HEK293 (cell line): ENCODE measurements around the gene CD47.

ENCODE experiments used
- MZF1 ChIP-seq: fragments of 450-650 bp; formaldehyde crosslinking; IDR thresholded peaks from 2 replicates; pipeline ENCODE4 v1.5.1; 2017; ENCODE audit warnings: missing biosample characterization, missing genetic modification characterization, borderline replicate concordance
- ZBTB7A ChIP-seq: fragments of 450-650 bp; formaldehyde crosslinking; IDR thresholded peaks from 2 replicates; pipeline ENCODE4 v1.5.1; 2016; ENCODE audit warnings: low read depth, missing biosample characterization, missing genetic modification characterization
- ZNF146 ChIP-seq: fragments of 450-650 bp; formaldehyde crosslinking; IDR thresholded peaks from 2 replicates; pipeline ENCODE4 v1.5.1; 2016; ENCODE audit warnings: missing biosample characterization, missing genetic modification characterization
- ZNF202 ChIP-seq: fragments of 450-650 bp; formaldehyde crosslinking; IDR thresholded peaks from 2 replicates; pipeline ENCODE4 v1.5.1; 2016; ENCODE audit warnings: missing biosample characterization, missing genetic modification characterization, borderline replicate concordance
- ZNF221 ChIP-seq: fragments of 450-650 bp; formaldehyde crosslinking; IDR thresholded peaks from 2 replicates; pipeline ENCODE4 v1.5.1; 2017; ENCODE audit warnings: missing biosample characterization, missing genetic modification characterization, borderline replicate concordance
- ZNF274 ChIP-seq, 2 experiments: fragments of 200-500 bp in 1 of 2; fragments of 450-650 bp in 1 of 2; sonication (Bioruptor generic) in 1 of 2; formaldehyde crosslinking in 1 of 2; IDR thresholded peaks; 2 replicates each; pipeline versions ENCODE4 v1.5.1 to v1.6.1; 2014 to 2016; ENCODE audit warnings: borderline replicate concordance in 1 of 2, inconsistent platforms in 1 of 2, low read length in 1 of 2, missing biosample characterization in 1 of 2, missing genetic modification characterization in 1 of 2
- ZNF324 ChIP-seq: fragments of 450-650 bp; formaldehyde crosslinking; IDR thresholded peaks from 2 replicates; pipeline ENCODE4 v1.5.1; 2016; ENCODE audit warnings: missing biosample characterization, missing genetic modification characterization
- ZNF366 ChIP-seq: fragments of 450-650 bp; formaldehyde crosslinking; conservative IDR thresholded peaks from 2 replicates; pipeline ENCODE4 v1.5.1; 2016; ENCODE audit warnings: missing biosample characterization, missing genetic modification characterization
- ZNF549 ChIP-seq: fragments of 450-650 bp; IDR thresholded peaks from 2 replicates; pipeline ENCODE4 v1.5.1; 2018; ENCODE audit warnings: missing biosample characterization, missing genetic modification characterization, mild to moderate bottlenecking, inconsistent platforms, moderate library complexity
- ZNF768 ChIP-seq: fragments of 450-650 bp; formaldehyde crosslinking; IDR thresholded peaks from 2 replicates; pipeline ENCODE4 v1.5.1; 2018; ENCODE audit warnings: missing biosample characterization, mild to moderate bottlenecking, missing genetic modification characterization
- TF ChIP-seq, protein P1 (sequence below): fragments of 450-650 bp; formaldehyde crosslinking; IDR thresholded peaks from 2 replicates; pipeline ENCODE4 v1.5.1; 2016; ENCODE audit warnings: missing biosample characterization, missing genetic modification characterization
- TF ChIP-seq, protein P2 (sequence below): fragments of 450-650 bp; formaldehyde crosslinking; IDR thresholded peaks from 2 replicates; pipeline ENCODE4 v1.5.1; 2016; ENCODE audit warnings: missing biosample characterization, missing genetic modification characterization
- TF ChIP-seq, protein P3 (sequence below): fragments of 450-650 bp; formaldehyde crosslinking; IDR thresholded peaks from 2 replicates; pipeline ENCODE4 v1.5.1; 2016; ENCODE audit warnings: missing biosample characterization, missing genetic modification characterization
- TF ChIP-seq, protein P4 (sequence below): fragments of 450-650 bp; formaldehyde crosslinking; IDR thresholded peaks from 2 replicates; pipeline ENCODE4 v1.5.1; 2016; ENCODE audit warnings: missing biosample characterization, missing genetic modification characterization, borderline replicate concordance

DNA sequence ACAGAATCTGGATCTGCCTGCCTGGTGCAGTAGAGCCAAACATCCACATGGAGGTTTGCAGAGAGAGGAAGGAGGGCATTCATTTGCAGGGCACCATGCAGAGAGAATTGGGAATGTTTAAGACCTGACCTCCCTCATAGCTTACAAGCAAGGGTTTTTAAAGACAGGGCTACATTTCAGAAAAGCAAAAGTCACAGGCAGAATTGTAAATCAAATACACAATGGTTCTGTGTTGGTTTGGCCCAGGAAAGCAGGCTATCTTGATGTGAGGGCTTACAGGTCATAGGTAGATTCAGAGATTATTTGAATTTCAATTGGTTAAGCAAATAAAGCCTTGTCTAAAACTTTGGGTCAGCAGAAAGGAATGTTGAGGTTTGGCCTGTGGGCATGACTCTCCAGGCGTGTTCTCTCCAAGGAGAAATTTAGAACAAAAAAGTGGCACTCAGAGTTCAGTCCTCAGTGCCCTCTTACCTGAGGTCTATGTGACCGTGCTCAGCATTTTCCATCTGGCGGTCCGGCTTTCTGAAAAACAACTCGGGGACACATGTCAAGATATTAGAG, 91.5 kb downstream of the CD47 start:
- TF ChIP-seq, protein P1, sequence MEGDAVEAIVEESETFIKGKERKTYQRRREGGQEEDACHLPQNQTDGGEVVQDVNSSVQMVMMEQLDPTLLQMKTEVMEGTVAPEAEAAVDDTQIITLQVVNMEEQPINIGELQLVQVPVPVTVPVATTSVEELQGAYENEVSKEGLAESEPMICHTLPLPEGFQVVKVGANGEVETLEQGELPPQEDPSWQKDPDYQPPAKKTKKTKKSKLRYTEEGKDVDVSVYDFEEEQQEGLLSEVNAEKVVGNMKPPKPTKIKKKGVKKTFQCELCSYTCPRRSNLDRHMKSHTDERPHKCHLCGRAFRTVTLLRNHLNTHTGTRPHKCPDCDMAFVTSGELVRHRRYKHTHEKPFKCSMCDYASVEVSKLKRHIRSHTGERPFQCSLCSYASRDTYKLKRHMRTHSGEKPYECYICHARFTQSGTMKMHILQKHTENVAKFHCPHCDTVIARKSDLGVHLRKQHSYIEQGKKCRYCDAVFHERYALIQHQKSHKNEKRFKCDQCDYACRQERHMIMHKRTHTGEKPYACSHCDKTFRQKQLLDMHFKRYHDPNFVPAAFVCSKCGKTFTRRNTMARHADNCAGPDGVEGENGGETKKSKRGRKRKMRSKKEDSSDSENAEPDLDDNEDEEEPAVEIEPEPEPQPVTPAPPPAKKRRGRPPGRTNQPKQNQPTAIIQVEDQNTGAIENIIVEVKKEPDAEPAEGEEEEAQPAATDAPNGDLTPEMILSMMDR (tag by site-specific recombination): no peak
- TF ChIP-seq ZNF366 (no peak), ZNF274 (IDR thresholded peaks at IDR 0.05; ENCODE audit: low read length) (no peak), ZNF274 (tag by site-specific recombination; IDR thresholded peaks at IDR 0.05; ENCODE audit: borderline replicate concordance) (no peak), ZNF768 (no peak), ZBTB7A (tag by site-specific recombination) (no peak), ZNF202 (tag by site-specific recombination) (no peak), ZNF324 (tag by site-specific recombination) (no peak), ZNF221 (tag by site-specific recombination) (no peak), MZF1 (no peak), ZNF146 (tag by site-specific recombination) (no peak), ZNF549 (tag by site-specific recombination) (no peak)
- TF ChIP-seq, protein P2, sequence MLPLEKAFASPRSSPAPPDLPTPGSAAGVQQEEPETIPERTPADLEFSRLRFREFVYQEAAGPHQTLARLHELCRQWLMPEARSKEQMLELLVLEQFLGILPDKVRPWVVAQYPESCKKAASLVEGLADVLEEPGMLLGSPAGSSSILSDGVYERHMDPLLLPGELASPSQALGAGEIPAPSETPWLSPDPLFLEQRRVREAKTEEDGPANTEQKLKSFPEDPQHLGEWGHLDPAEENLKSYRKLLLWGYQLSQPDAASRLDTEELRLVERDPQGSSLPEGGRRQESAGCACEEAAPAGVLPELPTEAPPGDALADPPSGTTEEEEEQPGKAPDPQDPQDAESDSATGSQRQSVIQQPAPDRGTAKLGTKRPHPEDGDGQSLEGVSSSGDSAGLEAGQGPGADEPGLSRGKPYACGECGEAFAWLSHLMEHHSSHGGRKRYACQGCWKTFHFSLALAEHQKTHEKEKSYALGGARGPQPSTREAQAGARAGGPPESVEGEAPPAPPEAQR (tag by site-specific recombination): no peak
- TF ChIP-seq, protein P3, sequence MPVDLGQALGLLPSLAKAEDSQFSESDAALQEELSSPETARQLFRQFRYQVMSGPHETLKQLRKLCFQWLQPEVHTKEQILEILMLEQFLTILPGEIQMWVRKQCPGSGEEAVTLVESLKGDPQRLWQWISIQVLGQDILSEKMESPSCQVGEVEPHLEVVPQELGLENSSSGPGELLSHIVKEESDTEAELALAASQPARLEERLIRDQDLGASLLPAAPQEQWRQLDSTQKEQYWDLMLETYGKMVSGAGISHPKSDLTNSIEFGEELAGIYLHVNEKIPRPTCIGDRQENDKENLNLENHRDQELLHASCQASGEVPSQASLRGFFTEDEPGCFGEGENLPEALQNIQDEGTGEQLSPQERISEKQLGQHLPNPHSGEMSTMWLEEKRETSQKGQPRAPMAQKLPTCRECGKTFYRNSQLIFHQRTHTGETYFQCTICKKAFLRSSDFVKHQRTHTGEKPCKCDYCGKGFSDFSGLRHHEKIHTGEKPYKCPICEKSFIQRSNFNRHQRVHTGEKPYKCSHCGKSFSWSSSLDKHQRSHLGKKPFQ (tag by site-specific recombination): no peak
- TF ChIP-seq, protein P4, sequence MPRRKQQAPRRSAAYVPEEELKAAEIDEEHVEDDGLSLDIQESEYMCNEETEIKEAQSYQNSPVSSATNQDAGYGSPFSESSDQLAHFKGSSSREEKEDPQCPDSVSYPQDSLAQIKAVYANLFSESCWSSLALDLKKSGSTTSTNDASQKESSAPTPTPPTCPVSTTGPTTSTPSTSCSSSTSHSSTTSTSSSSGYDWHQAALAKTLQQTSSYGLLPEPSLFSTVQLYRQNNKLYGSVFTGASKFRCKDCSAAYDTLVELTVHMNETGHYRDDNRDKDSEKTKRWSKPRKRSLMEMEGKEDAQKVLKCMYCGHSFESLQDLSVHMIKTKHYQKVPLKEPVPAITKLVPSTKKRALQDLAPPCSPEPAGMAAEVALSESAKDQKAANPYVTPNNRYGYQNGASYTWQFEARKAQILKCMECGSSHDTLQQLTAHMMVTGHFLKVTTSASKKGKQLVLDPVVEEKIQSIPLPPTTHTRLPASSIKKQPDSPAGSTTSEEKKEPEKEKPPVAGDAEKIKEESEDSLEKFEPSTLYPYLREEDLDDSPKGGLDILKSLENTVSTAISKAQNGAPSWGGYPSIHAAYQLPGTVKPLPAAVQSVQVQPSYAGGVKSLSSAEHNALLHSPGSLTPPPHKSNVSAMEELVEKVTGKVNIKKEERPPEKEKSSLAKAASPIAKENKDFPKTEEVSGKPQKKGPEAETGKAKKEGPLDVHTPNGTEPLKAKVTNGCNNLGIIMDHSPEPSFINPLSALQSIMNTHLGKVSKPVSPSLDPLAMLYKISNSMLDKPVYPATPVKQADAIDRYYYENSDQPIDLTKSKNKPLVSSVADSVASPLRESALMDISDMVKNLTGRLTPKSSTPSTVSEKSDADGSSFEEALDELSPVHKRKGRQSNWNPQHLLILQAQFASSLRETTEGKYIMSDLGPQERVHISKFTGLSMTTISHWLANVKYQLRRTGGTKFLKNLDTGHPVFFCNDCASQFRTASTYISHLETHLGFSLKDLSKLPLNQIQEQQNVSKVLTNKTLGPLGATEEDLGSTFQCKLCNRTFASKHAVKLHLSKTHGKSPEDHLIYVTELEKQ (tag by site-specific recombination): no peak
